Fibroblast of lung (primary cell): ENCODE measurements around the gene DGKG.

Experiments
- EZH2 ChIP-seq: IDR thresholded peaks from 2 replicates; pipeline ENCODE4 v1.5.1; 2012; ENCODE audit warnings: low read length, control low read depth, mild to moderate bottlenecking; ENCODE audit errors: missing control alignments
- TF ChIP-seq, protein P1 (sequence below), 2 donors: IDR thresholded peaks in 1 of 2; conservative IDR thresholded peaks in 1 of 2; 1 replicate in 1 of 2; 2 replicates in 1 of 2; pipeline ENCODE4 v1.5.1; 2011 to 2012; ENCODE audit warnings: low read length in 2 of 2, control low read depth in 1 of 2, inconsistent platforms in 1 of 2, low read depth in 1 of 2, mild to moderate bottlenecking in 1 of 2

DNA sequence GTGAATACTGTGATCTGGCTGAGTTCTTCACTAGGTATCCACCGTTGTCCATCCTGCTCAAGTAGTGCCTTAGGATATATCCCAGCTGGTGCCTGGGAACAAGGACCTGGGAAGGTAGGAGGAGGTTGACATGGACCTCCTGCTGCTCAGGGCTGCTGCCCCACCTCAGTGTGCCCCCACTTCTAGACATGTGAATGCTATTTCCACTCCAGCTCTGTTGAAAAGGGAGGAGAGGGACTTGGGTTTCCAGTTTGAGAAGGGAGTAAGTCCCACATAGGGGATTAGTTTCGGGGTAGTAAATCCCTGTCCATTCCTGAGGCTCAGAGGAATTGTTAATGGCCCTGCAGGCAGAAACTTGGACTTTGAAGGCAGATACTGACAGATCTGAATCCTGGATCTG is 220.2 kb downstream of the DGKG start:
- TF ChIP-seq, protein P1, sequence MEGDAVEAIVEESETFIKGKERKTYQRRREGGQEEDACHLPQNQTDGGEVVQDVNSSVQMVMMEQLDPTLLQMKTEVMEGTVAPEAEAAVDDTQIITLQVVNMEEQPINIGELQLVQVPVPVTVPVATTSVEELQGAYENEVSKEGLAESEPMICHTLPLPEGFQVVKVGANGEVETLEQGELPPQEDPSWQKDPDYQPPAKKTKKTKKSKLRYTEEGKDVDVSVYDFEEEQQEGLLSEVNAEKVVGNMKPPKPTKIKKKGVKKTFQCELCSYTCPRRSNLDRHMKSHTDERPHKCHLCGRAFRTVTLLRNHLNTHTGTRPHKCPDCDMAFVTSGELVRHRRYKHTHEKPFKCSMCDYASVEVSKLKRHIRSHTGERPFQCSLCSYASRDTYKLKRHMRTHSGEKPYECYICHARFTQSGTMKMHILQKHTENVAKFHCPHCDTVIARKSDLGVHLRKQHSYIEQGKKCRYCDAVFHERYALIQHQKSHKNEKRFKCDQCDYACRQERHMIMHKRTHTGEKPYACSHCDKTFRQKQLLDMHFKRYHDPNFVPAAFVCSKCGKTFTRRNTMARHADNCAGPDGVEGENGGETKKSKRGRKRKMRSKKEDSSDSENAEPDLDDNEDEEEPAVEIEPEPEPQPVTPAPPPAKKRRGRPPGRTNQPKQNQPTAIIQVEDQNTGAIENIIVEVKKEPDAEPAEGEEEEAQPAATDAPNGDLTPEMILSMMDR (conservative IDR thresholded peaks at IDR 0.05 in 1 of 2, IDR thresholded peaks at IDR 0.05 in 1 of 2; ENCODE audit: low read depth in 1 of 2, low read length in 2 of 2): no peak
- TF ChIP-seq EZH2: no peak
